Dermis blood vessel endothelial cell (primary cell): ENCODE data around the gene GPLD1. TPM values are rescaled to one million over a fixed set of nuclear protein-coding genes. Genes with fewer than 3 reads are reported as not detected.
"Not testable (repeated sequence)": the region's sequence is repeated elsewhere in the genome, so short reads cannot be mapped to it uniquely, and the experiment has no call there.

Source experiments
- DNase-seq: peaks from one replicate; pipeline ENCODE4 v3.0.0; 2010
- total RNA-seq: library from RNA; depleted of rRNA; stranded (reverse); fragments of >200 nt; gene quantifications from 2 replicates; pipeline ENCODE4 v1.2.3, GENCODE V29; 2014

The GPLD1 gene
- total RNA-seq, 1 donor from 2014 or later = 0.17 TPM

- no peak for DNase-seq
Observed at GRCh38 chr6:24454452-24454851, 34.9 kb downstream of the GPLD1 start.

GRCh38 chr6:24453921-24454320 lies 35.5 kb downstream of the GPLD1 start:
- no peak for DNase-seq

- DNase-seq = no peak
Observed at GRCh38 chr6:24451581-24452388, 37.6 kb downstream of the GPLD1 start.

- peak; percentile 28 for DNase-seq
Observed at GRCh38 chr6:24448828-24449525, 40.4 kb downstream of the GPLD1 start.

GRCh38 chr6:24448396-24448795 lies 41.0 kb downstream of the GPLD1 start:
- no peak for DNase-seq

- DNase-seq = no peak
Observed at GRCh38 chr6:24446670-24447069, 42.7 kb downstream of the GPLD1 start.

DNA sequence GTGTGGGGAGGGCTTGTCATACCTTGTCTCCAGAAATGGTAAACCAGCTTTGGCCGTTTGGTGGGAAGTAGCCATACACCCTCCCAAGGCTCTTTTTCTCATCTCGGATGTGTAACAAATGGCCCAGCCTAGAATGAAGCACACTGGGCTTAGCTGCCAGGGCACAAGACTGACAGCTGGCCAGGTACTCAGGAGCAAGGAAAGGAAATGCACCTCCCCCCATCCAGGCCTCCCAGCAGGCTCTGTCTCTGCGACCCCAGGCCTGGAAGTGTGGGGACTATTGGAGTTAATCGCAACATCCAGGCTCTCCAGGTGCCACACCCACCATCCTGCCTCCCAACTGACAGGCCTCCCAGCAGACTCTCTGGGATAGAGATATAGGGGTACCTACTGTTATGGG lies 43.7 kb downstream of the GPLD1 start:
- DNase-seq = no peak

DNA sequence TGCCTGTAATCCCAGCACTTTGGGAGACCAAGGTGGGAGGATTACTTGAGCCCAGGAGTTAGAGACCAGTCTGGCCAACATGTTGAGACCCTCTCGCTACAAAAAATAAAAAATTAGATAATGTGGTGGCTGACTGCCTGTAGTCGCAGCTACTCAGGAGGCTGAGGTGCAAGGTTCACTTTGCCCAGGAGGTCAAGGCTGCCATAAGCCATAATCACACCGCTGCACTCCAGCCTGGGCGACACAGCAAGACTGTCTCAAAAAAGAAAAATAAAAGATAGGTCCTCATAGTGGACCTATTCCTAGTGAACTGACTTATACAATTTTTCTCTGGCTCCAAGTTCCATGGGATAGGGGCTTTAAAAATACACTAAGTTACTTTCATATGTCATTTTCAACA lies 44.8 kb downstream of the GPLD1 start:
- DNase-seq = no peak

GRCh38 chr6:24441599-24441904 lies 47.8 kb downstream of the GPLD1 start:
- DNase-seq = no peak

- DNase-seq = no peak
Observed at GRCh38 chr6:24440897-24441598, 48.3 kb downstream of the GPLD1 start.

DNA sequence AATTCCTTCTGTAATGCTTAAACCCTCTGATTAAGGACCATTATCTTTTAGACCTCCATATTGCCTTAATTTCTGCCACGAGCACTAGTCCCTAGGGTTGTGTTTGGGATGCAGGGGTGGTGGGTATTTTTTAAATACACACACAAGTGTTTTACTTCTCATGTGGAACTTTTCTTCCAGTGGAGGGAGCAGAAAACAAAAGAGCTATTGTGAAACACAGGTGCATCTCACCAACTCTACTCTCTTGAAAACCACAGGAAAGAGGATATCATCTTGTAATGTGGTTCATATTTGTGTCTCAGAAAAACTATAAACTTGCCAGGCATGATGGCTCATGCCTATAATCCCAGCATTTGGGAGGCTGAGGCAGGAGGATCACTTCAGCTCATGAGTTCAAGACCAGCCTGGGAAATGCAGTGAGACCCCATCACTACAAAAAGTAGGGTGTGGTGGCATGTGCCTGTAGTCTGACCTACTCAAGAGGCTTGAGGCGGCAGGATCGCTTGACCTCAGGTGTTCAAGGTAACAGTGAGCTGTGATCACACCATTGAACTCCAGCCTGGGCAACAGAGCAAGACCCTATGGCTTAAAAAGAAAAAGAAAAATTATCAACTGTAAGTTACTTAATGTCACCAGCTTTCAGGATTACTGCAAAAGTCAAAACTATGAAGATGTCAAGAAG lies 49.4 kb downstream of the GPLD1 start:
- no peak for DNase-seq

- no peak for DNase-seq
Observed at GRCh38 chr6:24436979-24437378, 52.4 kb downstream of the GPLD1 start.

DNA sequence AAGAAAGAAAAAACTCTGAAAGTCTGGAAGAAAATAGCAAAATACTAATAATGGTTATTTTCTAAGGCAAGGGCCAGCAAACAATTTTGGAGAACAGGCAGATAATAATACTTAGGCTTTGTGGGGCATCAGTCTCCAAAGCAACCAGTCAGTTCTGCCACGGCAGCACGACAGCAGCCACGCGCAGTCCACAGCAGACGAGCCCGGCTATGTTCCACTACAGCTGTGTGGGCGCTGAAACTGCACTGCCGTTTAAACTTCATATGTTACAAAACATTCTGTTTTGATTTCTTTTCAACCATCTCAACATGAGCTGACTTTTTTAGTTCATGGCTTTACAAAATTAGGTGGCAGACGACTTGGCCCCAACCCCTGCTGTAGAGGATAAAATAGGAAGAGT lies 56.8 kb downstream of the GPLD1 start:
- no peak for DNase-seq

- DNase-seq = peak; percentile 75
Observed at GRCh38 chr6:24431045-24431451, 58.3 kb downstream of the GPLD1 start.

- DNase-seq = no peak
Observed at GRCh38 chr6:24430086-24430485, 59.3 kb downstream of the GPLD1 start.

- no peak for DNase-seq
Observed at GRCh38 chr6:24429146-24429545, 60.2 kb downstream of the GPLD1 start.

- DNase-seq = no peak
Observed at GRCh38 chr6:24428615-24429014, 60.8 kb downstream of the GPLD1 start.

DNA sequence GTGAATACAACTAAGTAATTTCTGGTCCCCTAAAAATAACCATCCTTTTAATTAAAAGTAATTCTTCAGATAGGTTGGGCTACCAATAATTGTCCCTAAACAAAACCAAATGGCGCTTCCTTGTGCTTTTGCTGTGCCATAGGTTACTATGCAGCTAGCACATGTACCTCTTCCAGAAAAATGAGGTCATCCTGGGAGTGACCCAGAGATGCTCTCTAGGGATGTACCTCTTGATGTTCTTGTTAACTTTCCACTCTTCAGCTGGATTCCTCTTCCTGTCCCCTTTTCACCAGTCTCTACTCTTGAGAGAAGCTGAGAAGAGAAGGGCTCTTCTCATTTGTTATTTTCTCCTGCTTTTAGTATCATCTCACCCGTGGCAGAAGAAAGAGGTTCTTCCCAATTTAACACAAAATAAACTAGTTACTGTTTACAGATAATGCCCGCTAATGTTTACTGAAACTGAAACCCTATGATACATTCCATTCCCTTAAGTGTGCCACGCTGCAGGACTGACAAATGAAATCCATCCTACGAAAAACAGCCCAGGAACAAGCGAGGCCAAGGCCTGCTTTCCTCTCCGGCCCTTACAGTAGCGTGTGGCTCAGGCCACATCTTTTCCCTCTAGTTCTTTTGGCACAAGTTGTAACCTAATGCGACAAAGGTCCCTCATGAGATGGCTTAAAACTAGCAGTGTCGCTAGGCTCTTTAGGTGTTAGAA lies 62.5 kb downstream of the GPLD1 start:
- no peak for DNase-seq

GRCh38 chr6:24425091-24425490 lies 64.3 kb downstream of the GPLD1 start:
- no peak for DNase-seq

- DNase-seq = no peak
Observed at GRCh38 chr6:24419526-24419925, 69.9 kb downstream of the GPLD1 start.

DNA sequence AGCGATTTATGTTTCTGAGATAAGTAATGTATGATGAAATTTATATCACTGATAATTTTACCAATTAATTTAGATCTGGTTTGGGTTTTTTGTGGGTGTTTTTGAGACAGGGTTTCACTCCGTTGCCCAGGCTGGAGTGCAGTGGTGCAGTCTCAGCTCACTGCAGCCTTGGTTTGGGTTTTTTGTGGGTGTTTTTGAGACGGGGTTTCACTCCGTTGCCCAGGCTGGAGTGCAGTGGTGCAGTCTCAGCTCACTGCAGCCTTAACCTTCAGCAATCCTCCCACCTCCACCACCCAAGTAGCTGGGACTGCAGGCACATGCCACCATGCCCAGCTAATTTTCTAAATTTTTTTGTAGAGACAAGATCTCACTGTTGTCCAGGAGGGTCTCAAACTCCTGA lies 73.6 kb downstream of the GPLD1 start:
- no peak for DNase-seq

DNA sequence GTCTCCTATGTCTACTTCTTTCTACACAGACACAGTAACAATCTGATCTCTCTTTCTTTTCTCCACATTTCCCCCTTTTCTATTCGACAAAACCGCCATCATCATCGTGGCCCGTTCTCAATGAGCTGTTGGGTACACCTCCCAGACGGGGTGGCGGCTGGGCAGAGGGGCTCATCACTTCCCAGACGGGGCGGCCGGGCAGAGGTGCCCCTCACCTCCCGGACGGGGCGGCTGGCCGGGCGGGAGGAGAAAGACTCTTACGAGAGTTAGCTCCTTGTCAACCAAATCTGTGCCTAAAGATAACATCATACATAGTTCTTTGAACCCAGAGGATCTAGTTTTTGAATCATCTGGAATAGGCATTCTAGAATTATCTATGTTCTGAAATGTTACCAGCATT lies 74.8 kb downstream of the GPLD1 start:
- not testable (repeated sequence) for DNase-seq

DNA sequence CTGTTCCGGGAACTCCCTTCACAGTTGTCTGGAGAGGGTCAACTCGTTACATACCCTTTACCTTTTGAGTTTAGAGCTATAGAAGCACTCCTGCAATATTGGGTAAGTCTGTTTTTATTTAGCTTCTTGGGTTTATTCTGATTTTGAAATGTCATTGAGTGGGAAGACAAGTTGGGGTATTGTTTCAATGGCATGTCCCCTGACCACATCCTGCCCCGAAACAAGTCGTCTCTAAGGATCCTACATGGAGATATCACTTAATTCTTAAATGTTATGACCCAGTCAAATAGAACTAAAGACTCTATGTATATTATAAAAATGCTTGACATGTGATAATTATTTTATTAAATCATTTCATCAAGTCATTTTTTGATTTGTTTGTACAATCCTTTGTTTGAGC lies 77.1 kb downstream of the GPLD1 start:
- DNase-seq = no peak
